GM21515 (cell line): ENCODE data around the gene DACT3.

Experiments
- ATAC-seq: cut with Tn5 transposase; IDR thresholded peaks from one replicate; pipeline ENCODE4 v1.9.1; 2021; ENCODE audit not compliant: unreplicated experiment

DACT3 gene

GRCh38 chr19:46661020-46661731 is at the start of gene DACT3:
Gene DACT3 (minus strand): TSS chr19:46661182. CDS start chr19:46661064, 118 bp downstream.
- peak; percentile 88 for ATAC-seq

GRCh38 chr19:46710687-46711086 is 49.7 kb upstream of the DACT3 start:
- ATAC-seq = no peak

GRCh38 chr19:46704379-46705076 is 43.5 kb upstream of the DACT3 start:
- no peak for ATAC-seq

GRCh38 chr19:46700704-46701103 is 39.7 kb upstream of the DACT3 start:
- no peak for ATAC-seq

GRCh38 chr19:46698395-46699321 is 37.7 kb upstream of the DACT3 start:
- no peak for ATAC-seq

- no peak for ATAC-seq
Measured at GRCh38 chr19:46697204-46697960, 36.4 kb upstream of the DACT3 start.

- ATAC-seq = no peak
Measured at GRCh38 chr19:46696866-46697203, 35.9 kb upstream of the DACT3 start.

GRCh38 chr19:46696052-46696451 is 35.1 kb upstream of the DACT3 start:
- no peak for ATAC-seq

- no peak for ATAC-seq
Measured at GRCh38 chr19:46693760-46694159, 32.8 kb upstream of the DACT3 start.

GRCh38 chr19:46692918-46693722 is 32.1 kb upstream of the DACT3 start:
- no peak for ATAC-seq

GRCh38 chr19:46691948-46692347 is 31.0 kb upstream of the DACT3 start:
- ATAC-seq = no peak

GRCh38 chr19:46691104-46691503 is 30.1 kb upstream of the DACT3 start:
- no peak for ATAC-seq

- no peak for ATAC-seq
Measured at GRCh38 chr19:46689358-46689757, 28.4 kb upstream of the DACT3 start.

- ATAC-seq = no peak
Measured at GRCh38 chr19:46687438-46688145, 26.6 kb upstream of the DACT3 start.

- ATAC-seq = no peak
Measured at GRCh38 chr19:46685189-46685588, 24.2 kb upstream of the DACT3 start.

- ATAC-seq = no peak
Measured at GRCh38 chr19:46678110-46678732, 17.2 kb upstream of the DACT3 start.

GRCh38 chr19:46674416-46675178 is 13.6 kb upstream of the DACT3 start:
- no peak for ATAC-seq

GRCh38 chr19:46670813-46671212 is 9.8 kb upstream of the DACT3 start:
- ATAC-seq = no peak
